ENCODE results near the gene MYBPC2.
A peak's percentile ranks its signal among the peaks of the same experiment; 100 is the strongest.
"Not testable (repeated sequence)": the region's sequence is repeated elsewhere in the genome, so short reads cannot be mapped to it uniquely, and the experiment has no call there.

Gene MYBPC2

GRCh38 chr19:50465986-50466705 lies 33.5 kb downstream of the MYBPC2 start:
- no peaks in the 10 kb centered on the region for H3K36me3 ChIP-seq (ENCODE audit: insufficient read depth, low read length)
- no peak overlapping the region for H3K27ac ChIP-seq (ENCODE audit: low read depth, low read length)
- H3K9me3 ChIP-seq (ENCODE audit: low read length): no peaks in the 10 kb centered on the region
- H3K4me1 ChIP-seq (ENCODE audit: insufficient read depth, low read length): no peaks in the 10 kb centered on the region
- H3K9ac ChIP-seq (ENCODE audit: low read length): no peak overlapping the region
- H3K4me3 ChIP-seq (ENCODE audit: low read depth in 1 of 2, low read length in 2 of 2): no peak overlapping the region
- peaks cover 0 to 11% of the 10 kb centered on the region in 2 donors for H3K27me3 ChIP-seq (ENCODE audit: control insufficient read depth in 1 of 2, insufficient read depth in 2 of 2, low read length in 2 of 2)

DNA sequence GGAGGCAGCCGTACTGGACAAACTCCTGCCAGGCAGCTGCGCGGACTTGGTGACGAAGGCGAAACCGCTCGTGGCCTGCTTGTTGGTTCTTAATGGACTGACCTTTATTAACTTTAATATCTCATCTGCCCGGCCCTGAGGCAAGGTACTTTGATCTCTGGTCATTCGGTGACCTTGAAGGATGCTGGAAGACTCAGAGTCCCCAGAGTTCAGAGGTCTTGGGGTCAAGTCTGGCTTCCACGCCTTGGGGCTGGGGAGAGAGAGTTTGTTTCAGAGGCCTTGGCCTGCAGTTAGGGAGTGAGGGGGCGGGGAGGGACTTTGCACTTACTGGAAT lies 34.0 kb downstream of the MYBPC2 start:
- Histone ChIP-seq H3K9me3 (ENCODE audit: low read length) (no peaks in the 10 kb centered on the region), H3K4me3 (ENCODE audit: low read depth in 1 of 2, low read length in 2 of 2) (no peak overlapping the region), H3K36me3 (ENCODE audit: insufficient read depth, low read length) (no peaks in the 10 kb centered on the region), H3K4me1 (ENCODE audit: insufficient read depth, low read length) (no peaks in the 10 kb centered on the region), H3K9ac (ENCODE audit: low read length) (no peak overlapping the region), H3K27ac (ENCODE audit: low read depth, low read length) (no peak overlapping the region), H3K27me3 (ENCODE audit: control insufficient read depth in 1 of 2, insufficient read depth in 2 of 2, low read length in 2 of 2) (peaks cover 0 to 7% of the 10 kb centered on the region in 2 donors)

- H3K27me3 ChIP-seq (ENCODE audit: control insufficient read depth in 1 of 2, insufficient read depth in 2 of 2, low read length in 2 of 2): peaks cover 0 to 6% of the 10 kb centered on the region in 2 donors
Measured at GRCh38 chr19:50467566-50467965, 34.9 kb downstream of the MYBPC2 start.

DNA sequence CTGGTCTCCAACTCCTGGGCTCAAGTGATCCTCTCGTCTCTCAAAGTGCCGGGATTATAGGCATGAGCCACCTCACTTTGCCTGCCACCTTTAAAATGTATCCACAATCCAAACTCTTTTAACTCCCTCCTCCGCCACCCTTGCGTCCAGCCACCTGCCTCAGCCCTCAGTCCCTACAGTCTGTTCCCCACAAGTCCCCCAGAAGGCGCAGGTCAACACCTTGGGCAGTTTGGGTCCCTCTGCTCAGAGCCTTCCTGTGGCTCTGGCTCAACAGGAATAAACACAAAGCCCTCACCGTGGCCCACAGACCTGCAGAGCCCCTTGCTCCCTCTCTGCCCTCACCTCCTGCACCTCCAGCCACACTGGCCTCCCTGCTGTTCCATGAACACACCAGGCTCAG lies 36.1 kb downstream of the MYBPC2 start:
- no peak overlapping the region for H3K4me3 ChIP-seq (ENCODE audit: low read depth in 1 of 2, low read length in 2 of 2)
- no peaks in the 10 kb centered on the region for H3K9me3 ChIP-seq (ENCODE audit: low read length)
- no peak overlapping the region for H3K27ac ChIP-seq (ENCODE audit: low read depth, low read length)
- no peak overlapping the region for H3K9ac ChIP-seq (ENCODE audit: low read length)
- H3K36me3 ChIP-seq (ENCODE audit: insufficient read depth, low read length): no peaks in the 10 kb centered on the region
- no peaks in the 10 kb centered on the region for H3K4me1 ChIP-seq (ENCODE audit: insufficient read depth, low read length)
- peaks cover 0 to 6% of the 10 kb centered on the region in 2 donors for H3K27me3 ChIP-seq (ENCODE audit: control insufficient read depth in 1 of 2, insufficient read depth in 2 of 2, low read length in 2 of 2)

More at GRCh38 chr19:50467566-50467965, 34.9 kb downstream of the MYBPC2 start:
- Histone ChIP-seq H3K4me1 (ENCODE audit: insufficient read depth, low read length) (no peaks in the 10 kb centered on the region), H3K9ac (ENCODE audit: low read length) (no peak overlapping the region), H3K4me3 (ENCODE audit: low read depth in 1 of 2, low read length in 2 of 2) (no peak overlapping the region), H3K9me3 (ENCODE audit: low read length) (no peaks in the 10 kb centered on the region), H3K27ac (ENCODE audit: low read depth, low read length) (no peak overlapping the region), H3K36me3 (ENCODE audit: insufficient read depth, low read length) (no peaks in the 10 kb centered on the region)

- not testable (repeated sequence) for H3K36me3 ChIP-seq (ENCODE audit: insufficient read depth, low read length); H3K9ac ChIP-seq (ENCODE audit: low read length); H3K27me3 ChIP-seq (ENCODE audit: control insufficient read depth in 1 of 2, insufficient read depth in 2 of 2, low read length in 2 of 2); H3K27ac ChIP-seq (ENCODE audit: low read depth, low read length); H3K9me3 ChIP-seq (ENCODE audit: low read length); H3K4me3 ChIP-seq (ENCODE audit: low read depth in 1 of 2, low read length in 2 of 2)
- H3K4me1 ChIP-seq (ENCODE audit: insufficient read depth, low read length): peaks cover 11% of the 10 kb centered on the region
Measured at GRCh38 chr19:50473336-50473735, 40.6 kb downstream of the MYBPC2 start.

- H3K4me3 ChIP-seq (ENCODE audit: low read depth in 1 of 2, low read length in 2 of 2): no peak overlapping the region
- no peaks in the 10 kb centered on the region for H3K27me3 ChIP-seq (ENCODE audit: control insufficient read depth in 1 of 2, insufficient read depth in 2 of 2, low read length in 2 of 2)
- no peaks in the 10 kb centered on the region for H3K9me3 ChIP-seq (ENCODE audit: low read length)
- H3K27ac ChIP-seq (ENCODE audit: low read depth, low read length): no peak overlapping the region
- H3K4me1 ChIP-seq (ENCODE audit: insufficient read depth, low read length): peaks cover 11% of the 10 kb centered on the region
- no peak overlapping the region for H3K9ac ChIP-seq (ENCODE audit: low read length)
- peaks cover 12% of the 10 kb centered on the region for H3K36me3 ChIP-seq (ENCODE audit: insufficient read depth, low read length)
Measured at GRCh38 chr19:50475101-50475568, 42.4 kb downstream of the MYBPC2 start.

DNA sequence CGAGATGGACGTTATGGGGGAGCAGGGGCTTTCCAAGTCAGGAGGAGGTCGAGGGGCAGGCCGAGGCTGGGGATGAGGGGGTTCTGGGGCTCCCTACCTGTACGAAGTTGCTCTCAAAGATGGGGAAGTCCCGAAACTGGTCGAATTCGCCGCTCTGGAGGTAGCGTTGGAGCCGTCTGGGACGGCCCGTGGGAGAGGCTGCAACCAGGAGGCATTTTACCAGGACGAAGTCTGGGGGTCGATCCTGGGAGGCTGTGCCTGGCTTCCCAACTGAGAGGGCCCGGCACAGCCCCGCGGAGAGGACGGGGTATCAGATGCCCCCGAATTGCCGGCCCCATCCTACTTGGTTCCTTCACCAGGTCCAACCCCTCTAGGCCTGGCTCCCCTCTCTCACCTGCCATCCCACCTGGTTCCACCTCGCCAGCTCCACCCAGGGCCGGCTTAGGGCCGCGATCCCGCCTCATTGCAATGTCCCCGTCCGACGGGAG lies 43.1 kb downstream of the MYBPC2 start:
- Histone ChIP-seq H3K27ac (ENCODE audit: low read depth, low read length) (no peak overlapping the region), H3K27me3 (ENCODE audit: control insufficient read depth in 1 of 2, insufficient read depth in 2 of 2, low read length in 2 of 2) (no peaks in the 10 kb centered on the region), H3K9me3 (ENCODE audit: low read length) (no peaks in the 10 kb centered on the region), H3K4me3 (ENCODE audit: low read depth in 1 of 2, low read length in 2 of 2) (peak overlapping the region; percentile 92 to 93), H3K4me1 (ENCODE audit: insufficient read depth, low read length) (peaks cover 11% of the 10 kb centered on the region), H3K36me3 (ENCODE audit: insufficient read depth, low read length) (peaks cover 19% of the 10 kb centered on the region), H3K9ac (ENCODE audit: low read length) (no peak overlapping the region)

GRCh38 chr19:50476224-50476906 lies 43.7 kb downstream of the MYBPC2 start, which contains the start of the genes EMC10 and GARIN5A:
EMC10 (plus strand) TSS chr19:50476507; CDS start chr19:50476545, 38 bp downstream.
GARIN5A (minus strand) TSS chr19:50476848; CDS start chr19:50476388, 460 bp downstream.
- peak within 1 kb of the TSS; percentile 79 for H3K27ac ChIP-seq (ENCODE audit: low read depth, low read length)

GRCh38 chr19:50476907-50477238 lies 44.2 kb downstream of the MYBPC2 start:
- Histone ChIP-seq H3K4me3 (ENCODE audit: low read depth in 1 of 2, low read length in 2 of 2) (peak overlapping the region; percentile 92 to 93), H3K27ac (ENCODE audit: low read depth, low read length) (peak overlapping the region; percentile 79), H3K27me3 (ENCODE audit: control insufficient read depth in 1 of 2, insufficient read depth in 2 of 2, low read length in 2 of 2) (no peaks in the 10 kb centered on the region), H3K9ac (ENCODE audit: low read length) (peak overlapping the region; percentile 71), H3K9me3 (ENCODE audit: low read length) (no peaks in the 10 kb centered on the region), H3K4me1 (ENCODE audit: insufficient read depth, low read length) (peaks cover 11% of the 10 kb centered on the region), H3K36me3 (ENCODE audit: insufficient read depth, low read length) (peaks cover 27% of the 10 kb centered on the region)

More at GRCh38 chr19:50476224-50476906, 43.7 kb downstream of the MYBPC2 start, which contains the start of the genes EMC10 and GARIN5A:
- H3K4me3 ChIP-seq (ENCODE audit: low read depth in 1 of 2, low read length in 2 of 2): peak within 1 kb of the TSS; percentile 92 to 93
- no peaks in the 10 kb centered on the region for H3K27me3 ChIP-seq (ENCODE audit: control insufficient read depth in 1 of 2, insufficient read depth in 2 of 2, low read length in 2 of 2)
- H3K9ac ChIP-seq (ENCODE audit: low read length): peak within 1 kb of the TSS; percentile 71
- H3K9me3 ChIP-seq (ENCODE audit: low read length): no peaks in the 10 kb centered on the region
- H3K36me3 ChIP-seq (ENCODE audit: insufficient read depth, low read length): peaks cover 24% of the 10 kb centered on the region
- peaks cover 11% of the 10 kb centered on the region for H3K4me1 ChIP-seq (ENCODE audit: insufficient read depth, low read length)

GRCh38 chr19:50477751-50478515 lies 45.2 kb downstream of the MYBPC2 start:
- H3K9ac ChIP-seq (ENCODE audit: low read length): no peak overlapping the region
- no peak overlapping the region for H3K27ac ChIP-seq (ENCODE audit: low read depth, low read length)
- H3K9me3 ChIP-seq (ENCODE audit: low read length): no peaks in the 10 kb centered on the region
- peak overlapping the region in 1 of 2 donors; percentile 92 for H3K4me3 ChIP-seq (ENCODE audit: low read depth in 1 of 2, low read length in 2 of 2)
- H3K27me3 ChIP-seq (ENCODE audit: control insufficient read depth in 1 of 2, insufficient read depth in 2 of 2, low read length in 2 of 2): no peaks in the 10 kb centered on the region
- peaks cover 27% of the 10 kb centered on the region for H3K36me3 ChIP-seq (ENCODE audit: insufficient read depth, low read length)
- H3K4me1 ChIP-seq (ENCODE audit: insufficient read depth, low read length): peaks cover 11% of the 10 kb centered on the region

All from muscle layer of colon (tissue), 2 donors.